IMR-90 (cell line): ENCODE measurements around the gene ZMIZ1. TPM values are rescaled to one million over a fixed set of nuclear protein-coding genes. Genes with fewer than 3 reads are reported as not detected.

ENCODE experiments used
- ATAC-seq: fragments of 200-7000 bp; cut with Tn5 transposase; 2 replicates; pipeline ENCODE4 v1.9.1; 2020; ENCODE audit warnings: low read depth, mild to moderate bottlenecking, moderate library complexity
- BruUV-seq: library from RNA; stranded (reverse); fragments of 400-500 nt; replicated peaks from 2 replicates; lab custom pipeline; 2021; lab: Mats Ljungman, UMichigan
- CTCF ChIA-PET: fragments of 300-600 bp; formaldehyde crosslinking; extraction: SDS; loops from one replicate; lab custom pipeline; 2021; ENCODE audit warnings: antibody characterized with exemption; lab: Yijun Ruan, JAX
- POLR2A ChIA-PET: fragments of 300-600 bp; sonication (Branson Sonifier 250); formaldehyde crosslinking; loops from one replicate; lab custom pipeline; 2022; ENCODE audit warnings: antibody characterized with exemption; ENCODE audit not compliant: unreplicated experiment; lab: Charles Lee
- DNase-seq: peaks from one replicate; pipeline ENCODE4 v3.0.0; 2013
- H2AFZ ChIP-seq: replicated peaks from 2 replicates; pipeline ENCODE3; 2013; ENCODE audit warnings: low read length, mild to moderate bottlenecking; ENCODE audit not compliant: poor library complexity
- H2AK5ac ChIP-seq: 2 replicates; pipeline ENCODE4 v1.6.1; 2013; ENCODE audit warnings: low read depth, low read length, inconsistent platforms
- H2AK9ac ChIP-seq: replicated peaks from 2 replicates; pipeline ENCODE3; 2013; ENCODE audit warnings: mild to moderate bottlenecking, low read depth, low read length, moderate library complexity; ENCODE audit not compliant: poor library complexity
- H2BK120ac ChIP-seq: 2 replicates; pipeline ENCODE4 v1.6.1; 2013; ENCODE audit warnings: low read depth, low read length, inconsistent platforms
- H2BK15ac ChIP-seq: 3 replicates; pipeline ENCODE4 v1.6.1; 2013; ENCODE audit warnings: low read depth, low read length, inconsistent platforms
- H2BK20ac ChIP-seq: 2 replicates; pipeline ENCODE4 v1.6.1; 2013; ENCODE audit warnings: low read depth, mild to moderate bottlenecking, inconsistent platforms, low read length, moderate library complexity
- H2BK5ac ChIP-seq: 2 replicates; pipeline ENCODE4 v1.6.1; 2013; ENCODE audit warnings: mild to moderate bottlenecking, low read depth, low read length, inconsistent platforms; ENCODE audit not compliant: poor library complexity, severe bottlenecking
- H3K14ac ChIP-seq: replicated peaks from 2 replicates; pipeline ENCODE4 v1.6.1; 2013; ENCODE audit warnings: low read depth, low read length, inconsistent platforms
- H3K18ac ChIP-seq: 2 replicates; pipeline ENCODE4 v1.6.1; 2013; ENCODE audit warnings: low read depth, low read length, control low read depth
- H3K23ac ChIP-seq: 2 replicates; pipeline ENCODE4 v1.6.1; 2013; ENCODE audit warnings: low read depth, low read length, inconsistent platforms
- H3K27ac ChIP-seq: 2 replicates; pipeline ENCODE4 v1.5.1; 2013; ENCODE audit warnings: mild to moderate bottlenecking, control low read depth, low read length; ENCODE audit not compliant: insufficient read depth
- H3K27me3 ChIP-seq: 2 replicates; pipeline ENCODE4 v1.6.1; 2013; ENCODE audit warnings: low read length; ENCODE audit not compliant: control insufficient read depth, insufficient read depth
- H3K36me3 ChIP-seq: 2 replicates; pipeline ENCODE4 v1.6.1; 2013; ENCODE audit warnings: low read length, mixed read lengths; ENCODE audit not compliant: control insufficient read depth, insufficient read depth
- H3K4ac ChIP-seq: 2 replicates; pipeline ENCODE4 v1.6.1; 2013; ENCODE audit warnings: low read depth, low read length, inconsistent platforms
- H3K4me1 ChIP-seq: 2 replicates; pipeline ENCODE4 v1.6.1; 2013; ENCODE audit warnings: low read length, mixed read lengths; ENCODE audit not compliant: control insufficient read depth, insufficient read depth
- H3K4me2 ChIP-seq: 2 replicates; pipeline ENCODE4 v1.6.1; 2013; ENCODE audit warnings: low read depth, mild to moderate bottlenecking, control low read depth, low read length, moderate library complexity
- H3K4me3 ChIP-seq: 2 replicates; pipeline ENCODE4 v1.5.1; 2013; ENCODE audit warnings: low read depth, mild to moderate bottlenecking, control low read depth, low read length, moderate library complexity; ENCODE audit not compliant: insufficient read depth
- H3K56ac ChIP-seq: 2 replicates; pipeline ENCODE4 v1.6.1; 2013; ENCODE audit warnings: low read length, inconsistent platforms; ENCODE audit not compliant: insufficient read depth; ENCODE audit errors: extremely low read depth
- H3K79me1 ChIP-seq, 2 experiments: 2 replicates each; pipeline ENCODE4 v1.6.1; 2013; ENCODE audit warnings: low read length in 2 of 2, inconsistent platforms in 1 of 2, low read depth in 1 of 2
- H3K9ac ChIP-seq: 2 replicates; pipeline ENCODE4 v1.6.1; 2013; ENCODE audit warnings: low read depth, low read length, control low read depth
- H3K9me1 ChIP-seq: 2 replicates; pipeline ENCODE4 v1.6.1; 2013; ENCODE audit warnings: low read length, inconsistent platforms; ENCODE audit not compliant: insufficient read depth
- H3K9me3 ChIP-seq: 2 replicates; pipeline ENCODE4 v1.6.1; 2013; ENCODE audit warnings: low read length; ENCODE audit not compliant: control insufficient read depth, insufficient read depth
- H4K20me1 ChIP-seq: 2 replicates; pipeline ENCODE4 v1.6.1; 2013; ENCODE audit warnings: low read length, inconsistent platforms; ENCODE audit not compliant: insufficient read depth
- H4K5ac ChIP-seq: 2 replicates; pipeline ENCODE4 v1.6.1; 2013; ENCODE audit warnings: mild to moderate bottlenecking, low read depth, low read length, control low read depth
- H4K8ac ChIP-seq, 2 experiments: 2 replicates each; pipeline ENCODE4 v1.6.1; 2013; ENCODE audit warnings: low read depth in 2 of 2, low read length in 2 of 2, control low read depth in 1 of 2, inconsistent platforms in 1 of 2
- H4K91ac ChIP-seq: 2 replicates; pipeline ENCODE4 v1.6.1; 2013; ENCODE audit warnings: low read depth, low read length, inconsistent platforms; ENCODE audit not compliant: insufficient read depth
- WGBS, 2 experiments: methylation state at CpG; one replicate each; pipeline versions ENCODE4 v1.1.5 to v1.1.7; 2013; ENCODE audit warnings: missing lambda C conversion rate in 2 of 2; ENCODE audit not compliant: insufficient read length in 1 of 2; ENCODE audit errors: extremely low coverage in 2 of 2; 5-methylcytosine and 5-hydroxymethylcytosine counted together
- dilution Hi-C: fragments of 300-500 bp; cut with HindIII; formaldehyde crosslinking; loops from one replicate; pipeline ENCODE4 v1.14.3; 2018; ENCODE audit warnings: low sequenced_read_pairs; ENCODE audit not compliant: unreplicated experiment
- in situ Hi-C: fragments of 300-500 bp; cut with MboI; formaldehyde crosslinking; loops from 3 replicates; pipeline ENCODE4 v1.14.3; 2019; ENCODE audit warnings: low sequenced_read_pairs, inconsistent platforms, mixed read lengths
- intact Hi-C: fragments of 100-400 bp; cut with micrococcal nuclease; formaldehyde crosslinking; loops from 2 replicates; pipeline ENCODE4 v1.10.0; 2022
- polyA plus RNA-seq, 3 experiments: library from polyadenylated mRNA; depleted of rRNA; stranded (reverse); fragments of >200 nt; gene quantifications; 2 replicates each; pipeline ENCODE4 v1.2.3, GENCODE V29; 2012; ENCODE audit warnings: low replicate concordance in 1 of 3
- total RNA-seq: library from RNA; depleted of rRNA; stranded (reverse); fragments of >200 nt; gene quantifications from 2 replicates; pipeline ENCODE4 v1.2.3, GENCODE V29; 2012
- TF ChIP-seq, protein P1 (sequence below): fragments of 150-350 bp; IDR thresholded peaks from 2 replicates; pipeline ENCODE4 v1.6.1; 2017; ENCODE audit warnings: mild to moderate bottlenecking, antibody characterized with exemption, low read length, low read depth

ZMIZ1 gene
- total and polyA plus RNA-seq, 2 of the 4 experiments (the other 2 are of a cell fraction) = 6.6 to 48.7 TPM

GRCh38 chr10:79119306-79119705, 50.5 kb downstream of the ZMIZ1 start:
- Histone ChIP-seq H2BK15ac (no peak overlapping the region), H3K79me1 (peaks cover 53 to 100% of the 10 kb centered on the region in 2 experiments), H3K4ac (no peak overlapping the region), H3K23ac (no peak overlapping the region), H3K56ac (no peak overlapping the region), H3K9me3 (no peaks in the 10 kb centered on the region), H2AK9ac (no peak overlapping the region), H2BK120ac (no peak overlapping the region), H3K9me1 (peaks cover 38% of the 10 kb centered on the region), H4K5ac (no peak overlapping the region), H3K4me2 (no peak overlapping the region), H4K8ac (no peak overlapping the region), H2BK20ac (no peak overlapping the region), H3K14ac (no peak overlapping the region), H3K36me3 (peaks cover 63% of the 10 kb centered on the region), H4K91ac (no peak overlapping the region), H2AFZ (no peak overlapping the region), H3K27ac (no peak overlapping the region), H3K4me1 (peaks cover 27% of the 10 kb centered on the region), H3K18ac (no peak overlapping the region), H2BK5ac (no peak overlapping the region), H3K4me3 (no peak overlapping the region), H3K9ac (no peak overlapping the region), H3K27me3 (no peaks in the 10 kb centered on the region), H4K20me1 (peaks cover 86% of the 10 kb centered on the region), H2AK5ac (no peak overlapping the region)
- BruUV-seq = no TSS peak
- dilution Hi-C loops (no loop called here), intact Hi-C loops (no loop called here), in situ Hi-C loops (no loop called here)
- WGBS, 2 experiments = no CpG with 5 or more reads among the region's 5 CpGs
- TF ChIP-seq, protein P1, sequence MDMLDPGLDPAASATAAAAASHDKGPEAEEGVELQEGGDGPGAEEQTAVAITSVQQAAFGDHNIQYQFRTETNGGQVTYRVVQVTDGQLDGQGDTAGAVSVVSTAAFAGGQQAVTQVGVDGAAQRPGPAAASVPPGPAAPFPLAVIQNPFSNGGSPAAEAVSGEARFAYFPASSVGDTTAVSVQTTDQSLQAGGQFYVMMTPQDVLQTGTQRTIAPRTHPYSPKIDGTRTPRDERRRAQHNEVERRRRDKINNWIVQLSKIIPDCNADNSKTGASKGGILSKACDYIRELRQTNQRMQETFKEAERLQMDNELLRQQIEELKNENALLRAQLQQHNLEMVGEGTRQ = no peak
- ChIA-PET CTCF (no interaction called here), POLR2A (no interaction called here)
- DNase-seq (no peak), ATAC-seq (no peak)
